DOHH2 (cell line): Measurements from ENCODE around the gene KCNMA1.

Experiments
- H3F3A ChIP-seq: fragments of 200-600 bp; sonication (generic), shearing (Covaris generic); 2 replicates; pipeline ENCODE4 v1.6.0; 2016; ENCODE audit warnings: antibody characterized with exemption, mild to moderate bottlenecking; ENCODE audit not compliant: control insufficient read depth, insufficient read depth
- H3K27ac ChIP-seq: fragments of 200-600 bp; sonication (generic); 2 replicates; pipeline ENCODE4 v1.5.1; 2014; ENCODE audit warnings: low read depth, mild to moderate bottlenecking, low read length, moderate library complexity
- H3K27me3 ChIP-seq: fragments of 200-600 bp; sonication (generic); 2 replicates; pipeline ENCODE4 v1.6.1; 2014; ENCODE audit warnings: mild to moderate bottlenecking, low read length, mixed read lengths; ENCODE audit not compliant: control insufficient read depth
- H3K36me3 ChIP-seq: fragments of 200-600 bp; sonication (generic); 2 replicates; pipeline ENCODE4 v1.6.1; 2014; ENCODE audit warnings: mild to moderate bottlenecking, low read length, moderate library complexity, mixed read lengths; ENCODE audit not compliant: control insufficient read depth
- H3K4me1 ChIP-seq: fragments of 200-600 bp; sonication (generic); 2 replicates; pipeline ENCODE4 v1.6.1; 2014; ENCODE audit warnings: mild to moderate bottlenecking, low read length, mixed read lengths; ENCODE audit not compliant: control insufficient read depth
- H3K4me2 ChIP-seq: fragments of 200-600 bp; sonication (generic); 2 replicates; pipeline ENCODE4 v1.6.0; 2014; ENCODE audit warnings: mild to moderate bottlenecking, low read length, moderate library complexity
- H3K4me3 ChIP-seq: fragments of 200-600 bp; sonication (generic); 2 replicates; pipeline ENCODE4 v1.5.1; 2014; ENCODE audit warnings: mild to moderate bottlenecking, low read length, mixed read lengths
- H3K79me2 ChIP-seq: fragments of 200-600 bp; sonication (generic); 2 replicates; pipeline ENCODE4 v1.6.1; 2014; ENCODE audit warnings: mild to moderate bottlenecking, low read length, mixed read lengths; ENCODE audit not compliant: control insufficient read depth
- H3K9me2 ChIP-seq: fragments of 200-600 bp; sonication (generic); replicated peaks from 2 replicates; pipeline ENCODE4 v1.6.1; 2014; ENCODE audit warnings: mild to moderate bottlenecking, low read length, mixed read lengths; ENCODE audit not compliant: control insufficient read depth
- H3K9me3 ChIP-seq: fragments of 200-600 bp; sonication (generic); 2 replicates; pipeline ENCODE4 v1.6.1; 2014; ENCODE audit warnings: antibody characterized with exemption, low read length, mixed read lengths; ENCODE audit not compliant: control insufficient read depth, insufficient read depth
- H4K20me1 ChIP-seq: fragments of 200-600 bp; sonication (generic); 2 replicates; pipeline ENCODE4 v1.6.0; 2014; ENCODE audit warnings: low read depth, mild to moderate bottlenecking, antibody characterized with exemption, low read length, moderate library complexity; ENCODE audit not compliant: control insufficient read depth, insufficient read depth
- EZH2phosphoT487 ChIP-seq: fragments of 200-600 bp; sonication (generic); IDR thresholded peaks from 2 replicates; pipeline ENCODE4 v1.6.1; 2017; ENCODE audit warnings: borderline replicate concordance, mild to moderate bottlenecking, antibody characterized with exemption, low read length, moderate library complexity, mixed read lengths
- TF ChIP-seq, protein P1 (sequence below): fragments of 200-600 bp; sonication (generic); IDR thresholded peaks from one replicate; pipeline ENCODE4 v1.5.1; 2014; ENCODE audit warnings: antibody characterized with exemption, mild to moderate bottlenecking, low read depth, low read length; ENCODE audit not compliant: poor library complexity, severe bottlenecking

The KCNMA1 gene

DNA sequence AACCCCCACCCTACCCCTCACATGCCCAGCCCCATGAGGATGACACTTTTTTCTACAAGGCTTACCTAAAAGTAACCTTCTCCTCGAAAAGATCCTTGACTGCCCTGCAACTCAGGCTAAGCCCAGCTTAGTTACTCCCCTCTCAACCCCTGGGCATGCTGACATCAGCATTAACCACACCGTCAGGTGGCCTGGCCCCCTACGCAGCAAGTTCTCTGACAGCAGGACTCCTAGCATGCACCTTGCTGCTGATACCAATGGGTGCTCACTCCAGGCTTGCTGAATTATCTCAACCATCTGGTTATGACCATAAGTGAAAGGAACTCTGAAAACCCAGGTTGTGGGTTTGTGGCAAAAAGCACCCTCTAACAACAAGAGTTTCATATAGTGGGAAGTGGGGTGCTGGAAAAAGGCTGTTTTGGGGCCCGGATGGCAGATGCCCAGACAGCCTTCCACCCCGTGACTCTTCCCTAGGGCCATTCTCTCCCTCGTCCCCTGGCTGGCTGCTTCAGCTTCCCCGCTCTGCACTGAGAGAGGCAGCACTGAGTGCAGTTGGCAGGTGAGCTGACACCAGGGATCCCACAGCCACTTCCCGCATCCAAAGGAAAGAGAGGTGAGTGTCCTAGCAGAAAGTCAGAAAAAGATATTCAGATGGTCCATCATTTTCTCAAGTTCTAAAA, 518.9 kb downstream of the KCNMA1 start:
- Histone ChIP-seq H4K20me1 (no peaks in the 10 kb centered on the region), H3K4me2 (no peak overlapping the region), H3K27ac (no peak overlapping the region), H3F3A (no peaks in the 10 kb centered on the region), H3K9me3 (no peaks in the 10 kb centered on the region), H3K36me3 (no peaks in the 10 kb centered on the region), H3K79me2 (no peaks in the 10 kb centered on the region), H3K4me1 (no peaks in the 10 kb centered on the region), H3K4me3 (no peak overlapping the region), H3K27me3 (no peaks in the 10 kb centered on the region), H3K9me2 (no peaks in the 10 kb centered on the region)
- TF ChIP-seq, protein P1, sequence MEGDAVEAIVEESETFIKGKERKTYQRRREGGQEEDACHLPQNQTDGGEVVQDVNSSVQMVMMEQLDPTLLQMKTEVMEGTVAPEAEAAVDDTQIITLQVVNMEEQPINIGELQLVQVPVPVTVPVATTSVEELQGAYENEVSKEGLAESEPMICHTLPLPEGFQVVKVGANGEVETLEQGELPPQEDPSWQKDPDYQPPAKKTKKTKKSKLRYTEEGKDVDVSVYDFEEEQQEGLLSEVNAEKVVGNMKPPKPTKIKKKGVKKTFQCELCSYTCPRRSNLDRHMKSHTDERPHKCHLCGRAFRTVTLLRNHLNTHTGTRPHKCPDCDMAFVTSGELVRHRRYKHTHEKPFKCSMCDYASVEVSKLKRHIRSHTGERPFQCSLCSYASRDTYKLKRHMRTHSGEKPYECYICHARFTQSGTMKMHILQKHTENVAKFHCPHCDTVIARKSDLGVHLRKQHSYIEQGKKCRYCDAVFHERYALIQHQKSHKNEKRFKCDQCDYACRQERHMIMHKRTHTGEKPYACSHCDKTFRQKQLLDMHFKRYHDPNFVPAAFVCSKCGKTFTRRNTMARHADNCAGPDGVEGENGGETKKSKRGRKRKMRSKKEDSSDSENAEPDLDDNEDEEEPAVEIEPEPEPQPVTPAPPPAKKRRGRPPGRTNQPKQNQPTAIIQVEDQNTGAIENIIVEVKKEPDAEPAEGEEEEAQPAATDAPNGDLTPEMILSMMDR, result no peak
- TF ChIP-seq EZH2phosphoT487, result no peak

DNA sequence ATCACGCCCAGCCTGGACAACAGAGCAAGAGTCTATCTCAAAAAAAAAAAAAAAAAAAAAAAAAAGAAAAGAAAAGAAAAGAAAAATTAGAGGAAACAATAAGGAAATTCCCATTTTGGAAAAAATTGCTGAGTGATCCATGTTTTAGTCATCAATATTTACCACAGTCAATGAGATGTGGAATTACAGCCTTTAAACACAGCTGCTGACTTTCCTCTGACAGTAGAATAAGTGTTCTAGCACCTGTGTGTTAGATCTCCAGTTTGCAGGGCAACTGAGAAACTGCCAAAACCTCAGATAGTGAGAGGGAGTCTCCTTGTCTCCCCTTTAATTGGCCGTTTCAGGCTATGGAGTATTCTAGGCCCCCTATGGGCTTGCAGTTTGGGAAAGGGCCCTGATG, 520.1 kb downstream of the KCNMA1 start:
- Histone ChIP-seq H3K36me3 (no peaks in the 10 kb centered on the region), H3K4me3 (no peak overlapping the region), H3K9me3 (no peaks in the 10 kb centered on the region), H3K4me2 (no peak overlapping the region), H4K20me1 (no peaks in the 10 kb centered on the region), H3K27ac (no peak overlapping the region), H3K79me2 (no peaks in the 10 kb centered on the region), H3K4me1 (no peaks in the 10 kb centered on the region), H3F3A (no peaks in the 10 kb centered on the region), H3K9me2 (no peaks in the 10 kb centered on the region), H3K27me3 (no peaks in the 10 kb centered on the region)
- no peak for TF ChIP-seq EZH2phosphoT487
- TF ChIP-seq, protein P1, result no peak

DNA sequence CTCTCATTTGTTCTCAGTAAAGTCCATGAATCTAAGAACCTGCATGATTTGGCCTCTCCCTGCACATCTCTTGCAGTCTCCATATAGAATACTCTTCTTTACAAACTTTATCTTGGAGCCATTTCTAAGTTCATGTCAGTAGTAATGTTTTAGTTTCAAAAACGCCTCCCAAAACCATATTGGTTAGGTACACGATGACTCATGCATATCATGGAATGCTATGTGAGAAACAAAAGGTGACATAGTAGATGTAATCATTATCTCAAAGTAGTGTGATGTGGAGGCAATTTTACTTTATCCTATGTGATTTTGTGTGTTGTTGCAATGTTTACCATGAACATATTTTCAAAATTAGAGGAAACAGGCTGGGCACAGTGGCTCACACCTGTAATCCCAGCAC, 520.7 kb downstream of the KCNMA1 start:
- TF ChIP-seq EZH2phosphoT487, result no peak
- TF ChIP-seq, protein P1, result no peak
- Histone ChIP-seq H3K4me1 (no peaks in the 10 kb centered on the region), H3K9me2 (no peaks in the 10 kb centered on the region), H4K20me1 (no peaks in the 10 kb centered on the region), H3K36me3 (no peaks in the 10 kb centered on the region), H3K79me2 (no peaks in the 10 kb centered on the region), H3K27me3 (no peaks in the 10 kb centered on the region), H3F3A (no peaks in the 10 kb centered on the region), H3K9me3 (no peaks in the 10 kb centered on the region), H3K27ac (no peak overlapping the region), H3K4me3 (no peak overlapping the region), H3K4me2 (no peak overlapping the region)
